IMR-90 (cell line): ENCODE data around the gene PLXNC1. TPM values are rescaled to one million over a fixed set of nuclear protein-coding genes. Genes with fewer than 3 reads are reported as not detected.

Experiments
- ATAC-seq: fragments of 200-7000 bp; cut with Tn5 transposase; 2 replicates; pipeline ENCODE4 v1.9.1; 2020; ENCODE audit warnings: low read depth, mild to moderate bottlenecking, moderate library complexity
- BruUV-seq: library from RNA; stranded (reverse); fragments of 400-500 nt; replicated peaks from 2 replicates; lab custom pipeline; 2021; lab: Mats Ljungman, UMichigan
- CTCF ChIA-PET: fragments of 300-600 bp; formaldehyde crosslinking; extraction: SDS; loops from one replicate; lab custom pipeline; 2021; ENCODE audit warnings: antibody characterized with exemption; lab: Yijun Ruan, JAX
- POLR2A ChIA-PET: fragments of 300-600 bp; sonication (Branson Sonifier 250); formaldehyde crosslinking; loops from one replicate; lab custom pipeline; 2022; ENCODE audit warnings: antibody characterized with exemption; ENCODE audit not compliant: unreplicated experiment; lab: Charles Lee
- DNase-seq: peaks from one replicate; pipeline ENCODE4 v3.0.0; 2013
- H2AFZ ChIP-seq: replicated peaks from 2 replicates; pipeline ENCODE3; 2013; ENCODE audit warnings: low read length, mild to moderate bottlenecking; ENCODE audit not compliant: poor library complexity
- H2AK5ac ChIP-seq: 2 replicates; pipeline ENCODE4 v1.6.1; 2013; ENCODE audit warnings: low read depth, low read length, inconsistent platforms
- H2AK9ac ChIP-seq: replicated peaks from 2 replicates; pipeline ENCODE3; 2013; ENCODE audit warnings: mild to moderate bottlenecking, low read depth, low read length, moderate library complexity; ENCODE audit not compliant: poor library complexity
- H2BK120ac ChIP-seq: 2 replicates; pipeline ENCODE4 v1.6.1; 2013; ENCODE audit warnings: low read depth, low read length, inconsistent platforms
- H2BK15ac ChIP-seq: 3 replicates; pipeline ENCODE4 v1.6.1; 2013; ENCODE audit warnings: low read depth, low read length, inconsistent platforms
- H2BK20ac ChIP-seq: 2 replicates; pipeline ENCODE4 v1.6.1; 2013; ENCODE audit warnings: low read depth, mild to moderate bottlenecking, inconsistent platforms, low read length, moderate library complexity
- H2BK5ac ChIP-seq: 2 replicates; pipeline ENCODE4 v1.6.1; 2013; ENCODE audit warnings: mild to moderate bottlenecking, low read depth, low read length, inconsistent platforms; ENCODE audit not compliant: poor library complexity, severe bottlenecking
- H3K14ac ChIP-seq: replicated peaks from 2 replicates; pipeline ENCODE4 v1.6.1; 2013; ENCODE audit warnings: low read depth, low read length, inconsistent platforms
- H3K18ac ChIP-seq: 2 replicates; pipeline ENCODE4 v1.6.1; 2013; ENCODE audit warnings: low read depth, low read length, control low read depth
- H3K23ac ChIP-seq: 2 replicates; pipeline ENCODE4 v1.6.1; 2013; ENCODE audit warnings: low read depth, low read length, inconsistent platforms
- H3K27ac ChIP-seq: 2 replicates; pipeline ENCODE4 v1.5.1; 2013; ENCODE audit warnings: mild to moderate bottlenecking, control low read depth, low read length; ENCODE audit not compliant: insufficient read depth
- H3K27me3 ChIP-seq: 2 replicates; pipeline ENCODE4 v1.6.1; 2013; ENCODE audit warnings: low read length; ENCODE audit not compliant: control insufficient read depth, insufficient read depth
- H3K36me3 ChIP-seq: 2 replicates; pipeline ENCODE4 v1.6.1; 2013; ENCODE audit warnings: low read length, mixed read lengths; ENCODE audit not compliant: control insufficient read depth, insufficient read depth
- H3K4ac ChIP-seq: 2 replicates; pipeline ENCODE4 v1.6.1; 2013; ENCODE audit warnings: low read depth, low read length, inconsistent platforms
- H3K4me1 ChIP-seq: 2 replicates; pipeline ENCODE4 v1.6.1; 2013; ENCODE audit warnings: low read length, mixed read lengths; ENCODE audit not compliant: control insufficient read depth, insufficient read depth
- H3K4me2 ChIP-seq: 2 replicates; pipeline ENCODE4 v1.6.1; 2013; ENCODE audit warnings: low read depth, mild to moderate bottlenecking, control low read depth, low read length, moderate library complexity
- H3K4me3 ChIP-seq: 2 replicates; pipeline ENCODE4 v1.5.1; 2013; ENCODE audit warnings: low read depth, mild to moderate bottlenecking, control low read depth, low read length, moderate library complexity; ENCODE audit not compliant: insufficient read depth
- H3K56ac ChIP-seq: 2 replicates; pipeline ENCODE4 v1.6.1; 2013; ENCODE audit warnings: low read length, inconsistent platforms; ENCODE audit not compliant: insufficient read depth; ENCODE audit errors: extremely low read depth
- H3K79me1 ChIP-seq, 2 experiments: 2 replicates each; pipeline ENCODE4 v1.6.1; 2013; ENCODE audit warnings: low read length in 2 of 2, inconsistent platforms in 1 of 2, low read depth in 1 of 2
- H3K9ac ChIP-seq: 2 replicates; pipeline ENCODE4 v1.6.1; 2013; ENCODE audit warnings: low read depth, low read length, control low read depth
- H3K9me1 ChIP-seq: 2 replicates; pipeline ENCODE4 v1.6.1; 2013; ENCODE audit warnings: low read length, inconsistent platforms; ENCODE audit not compliant: insufficient read depth
- H3K9me3 ChIP-seq: 2 replicates; pipeline ENCODE4 v1.6.1; 2013; ENCODE audit warnings: low read length; ENCODE audit not compliant: control insufficient read depth, insufficient read depth
- H4K20me1 ChIP-seq: 2 replicates; pipeline ENCODE4 v1.6.1; 2013; ENCODE audit warnings: low read length, inconsistent platforms; ENCODE audit not compliant: insufficient read depth
- H4K5ac ChIP-seq: 2 replicates; pipeline ENCODE4 v1.6.1; 2013; ENCODE audit warnings: mild to moderate bottlenecking, low read depth, low read length, control low read depth
- H4K8ac ChIP-seq, 2 experiments: 2 replicates each; pipeline ENCODE4 v1.6.1; 2013; ENCODE audit warnings: low read depth in 2 of 2, low read length in 2 of 2, control low read depth in 1 of 2, inconsistent platforms in 1 of 2
- H4K91ac ChIP-seq: 2 replicates; pipeline ENCODE4 v1.6.1; 2013; ENCODE audit warnings: low read depth, low read length, inconsistent platforms; ENCODE audit not compliant: insufficient read depth
- BHLHE40 ChIP-seq: fragments of 150-350 bp; IDR thresholded peaks from 2 replicates; pipeline ENCODE4 v1.6.1; 2016; ENCODE audit warnings: mild to moderate bottlenecking, low read depth, low read length
- CEBPB ChIP-seq: IDR thresholded peaks from 2 replicates; pipeline ENCODE4 v1.6.1; 2012; ENCODE audit warnings: low read depth, low read length, improper control_type of control experiment
- CHD1 ChIP-seq: IDR thresholded peaks from 2 replicates; pipeline ENCODE4 v1.6.1; 2012; ENCODE audit warnings: low read depth, low read length, improper control_type of control experiment
- FOS ChIP-seq: fragments of 150-350 bp; IDR thresholded peaks from 2 replicates; pipeline ENCODE4 v1.6.1; 2016; ENCODE audit warnings: low read depth, low read length
- MAFK ChIP-seq: IDR thresholded peaks from 2 replicates; pipeline ENCODE4 v1.6.1; 2012; ENCODE audit warnings: low read depth, low read length, improper control_type of control experiment
- MAZ ChIP-seq: IDR thresholded peaks from 2 replicates; pipeline ENCODE4 v1.6.1; 2012; ENCODE audit warnings: low read depth, mild to moderate bottlenecking, low read length, improper control_type of control experiment, moderate library complexity, borderline replicate concordance
- MXI1 ChIP-seq: IDR thresholded peaks from 2 replicates; pipeline ENCODE4 v1.6.1; 2012; ENCODE audit warnings: low read depth, mild to moderate bottlenecking, low read length, moderate library complexity, borderline replicate concordance
- POLR2A ChIP-seq: IDR thresholded peaks from 2 replicates; pipeline ENCODE4 v1.6.1; 2012; ENCODE audit warnings: mild to moderate bottlenecking, low read depth, low read length
- RAD21 ChIP-seq: IDR thresholded peaks from 2 replicates; pipeline ENCODE4 v1.6.1; 2012; ENCODE audit warnings: low read length, improper control_type of control experiment
- RCOR1 ChIP-seq: IDR thresholded peaks from 2 replicates; pipeline ENCODE4 v1.6.1; 2012; ENCODE audit warnings: mild to moderate bottlenecking, low read length, improper control_type of control experiment; ENCODE audit not compliant: insufficient replicate concordance
- SMC3 ChIP-seq: fragments of 150-350 bp; IDR thresholded peaks from 2 replicates; pipeline ENCODE4 v1.6.1; 2016; ENCODE audit warnings: low read depth, mild to moderate bottlenecking, antibody characterized with exemption, low read length, moderate library complexity
- WGBS, 2 experiments: methylation state at CpG; one replicate each; pipeline versions ENCODE4 v1.1.5 to v1.1.7; 2013; ENCODE audit warnings: missing lambda C conversion rate in 2 of 2; ENCODE audit not compliant: insufficient read length in 1 of 2; ENCODE audit errors: extremely low coverage in 2 of 2; 5-methylcytosine and 5-hydroxymethylcytosine counted together
- dilution Hi-C: fragments of 300-500 bp; cut with HindIII; formaldehyde crosslinking; loops from one replicate; pipeline ENCODE4 v1.14.3; 2018; ENCODE audit warnings: low sequenced_read_pairs; ENCODE audit not compliant: unreplicated experiment
- in situ Hi-C: fragments of 300-500 bp; cut with MboI; formaldehyde crosslinking; loops from 3 replicates; pipeline ENCODE4 v1.14.3; 2019; ENCODE audit warnings: low sequenced_read_pairs, inconsistent platforms, mixed read lengths
- intact Hi-C: fragments of 100-400 bp; cut with micrococcal nuclease; formaldehyde crosslinking; loops from 2 replicates; pipeline ENCODE4 v1.10.0; 2022
- polyA plus RNA-seq, 3 experiments: library from polyadenylated mRNA; depleted of rRNA; stranded (reverse); fragments of >200 nt; gene quantifications; 2 replicates each; pipeline ENCODE4 v1.2.3, GENCODE V29; 2012; ENCODE audit warnings: low replicate concordance in 1 of 3
- total RNA-seq: library from RNA; depleted of rRNA; stranded (reverse); fragments of >200 nt; gene quantifications from 2 replicates; pipeline ENCODE4 v1.2.3, GENCODE V29; 2012
- TF ChIP-seq, protein P1 (sequence below): conservative IDR thresholded peaks from 2 replicates; pipeline ENCODE4 v1.5.1; 2012; ENCODE audit warnings: mild to moderate bottlenecking, low read depth, low read length, improper control_type of control experiment
- TF ChIP-seq, protein P2 (sequence below): fragments of 150-350 bp; IDR thresholded peaks from 2 replicates; pipeline ENCODE4 v1.6.1; 2017; ENCODE audit warnings: mild to moderate bottlenecking, antibody characterized with exemption, low read length, low read depth
- TF ChIP-seq, protein P3 (sequence below): fragments of 150-350 bp; IDR thresholded peaks from 2 replicates; pipeline ENCODE4 v1.6.1; 2016; ENCODE audit warnings: low read depth, mild to moderate bottlenecking, low read length, moderate library complexity, borderline replicate concordance

The PLXNC1 gene
- total and polyA plus RNA-seq, 2 of the 4 experiments (the other 2 are of a cell fraction), result 1.0 to 1.6 TPM

DNA sequence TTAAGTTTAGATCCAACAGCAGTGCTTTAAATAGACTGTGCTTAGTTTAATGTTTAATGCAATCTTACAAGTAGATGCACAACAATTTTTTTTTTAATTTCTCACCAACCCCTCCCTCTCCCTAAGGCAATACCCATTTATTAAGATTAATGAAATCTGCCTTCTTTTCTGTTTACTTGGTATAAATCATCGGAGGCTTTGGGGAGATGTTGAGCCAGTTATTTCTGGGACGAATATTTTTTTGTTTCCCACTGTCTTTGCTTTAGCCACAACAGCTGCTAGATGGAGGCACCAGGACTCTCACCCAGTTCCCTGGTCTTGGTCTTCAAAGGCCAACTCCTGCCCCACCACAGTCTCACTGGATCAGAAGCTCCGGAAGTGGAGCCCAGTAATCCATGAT lies 113.4 kb downstream of the PLXNC1 start:
- H3K14ac ChIP-seq, result peak overlapping the region; percentile 81
- H3K4me2 ChIP-seq, result peak overlapping the region; percentile 61
- peak overlapping the region; percentile 77 for H2BK20ac ChIP-seq
- ChIA-PET CTCF (interaction anchor here (1.0 kb wide), 1 partner anchor 53 kb away, joined by 3 read pairs; no protein-coding TSS in a partner anchor), POLR2A (interaction anchor here (1.4 kb wide), 1 partner anchor 89 kb away, joined by 4 read pairs; no protein-coding TSS in a partner anchor)
- no TSS peak for BruUV-seq
- peak overlapping the region; percentile 67 for H4K5ac ChIP-seq
- peak overlapping the region; percentile 74 for H3K4ac ChIP-seq
- H2BK5ac ChIP-seq, result peak overlapping the region; percentile 29
- TF ChIP-seq MAZ (no peak), MAFK (no peak), CEBPB (no peak), POLR2A (no peak), RAD21 (no peak), BHLHE40 (no peak), SMC3 (no peak), RCOR1 (no peak), CHD1 (no peak), MXI1 (no peak), FOS (no peak)
- TF ChIP-seq, protein P1, sequence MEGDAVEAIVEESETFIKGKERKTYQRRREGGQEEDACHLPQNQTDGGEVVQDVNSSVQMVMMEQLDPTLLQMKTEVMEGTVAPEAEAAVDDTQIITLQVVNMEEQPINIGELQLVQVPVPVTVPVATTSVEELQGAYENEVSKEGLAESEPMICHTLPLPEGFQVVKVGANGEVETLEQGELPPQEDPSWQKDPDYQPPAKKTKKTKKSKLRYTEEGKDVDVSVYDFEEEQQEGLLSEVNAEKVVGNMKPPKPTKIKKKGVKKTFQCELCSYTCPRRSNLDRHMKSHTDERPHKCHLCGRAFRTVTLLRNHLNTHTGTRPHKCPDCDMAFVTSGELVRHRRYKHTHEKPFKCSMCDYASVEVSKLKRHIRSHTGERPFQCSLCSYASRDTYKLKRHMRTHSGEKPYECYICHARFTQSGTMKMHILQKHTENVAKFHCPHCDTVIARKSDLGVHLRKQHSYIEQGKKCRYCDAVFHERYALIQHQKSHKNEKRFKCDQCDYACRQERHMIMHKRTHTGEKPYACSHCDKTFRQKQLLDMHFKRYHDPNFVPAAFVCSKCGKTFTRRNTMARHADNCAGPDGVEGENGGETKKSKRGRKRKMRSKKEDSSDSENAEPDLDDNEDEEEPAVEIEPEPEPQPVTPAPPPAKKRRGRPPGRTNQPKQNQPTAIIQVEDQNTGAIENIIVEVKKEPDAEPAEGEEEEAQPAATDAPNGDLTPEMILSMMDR, result no peak
- TF ChIP-seq, protein P2, sequence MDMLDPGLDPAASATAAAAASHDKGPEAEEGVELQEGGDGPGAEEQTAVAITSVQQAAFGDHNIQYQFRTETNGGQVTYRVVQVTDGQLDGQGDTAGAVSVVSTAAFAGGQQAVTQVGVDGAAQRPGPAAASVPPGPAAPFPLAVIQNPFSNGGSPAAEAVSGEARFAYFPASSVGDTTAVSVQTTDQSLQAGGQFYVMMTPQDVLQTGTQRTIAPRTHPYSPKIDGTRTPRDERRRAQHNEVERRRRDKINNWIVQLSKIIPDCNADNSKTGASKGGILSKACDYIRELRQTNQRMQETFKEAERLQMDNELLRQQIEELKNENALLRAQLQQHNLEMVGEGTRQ, result no peak
- TF ChIP-seq, protein P3, sequence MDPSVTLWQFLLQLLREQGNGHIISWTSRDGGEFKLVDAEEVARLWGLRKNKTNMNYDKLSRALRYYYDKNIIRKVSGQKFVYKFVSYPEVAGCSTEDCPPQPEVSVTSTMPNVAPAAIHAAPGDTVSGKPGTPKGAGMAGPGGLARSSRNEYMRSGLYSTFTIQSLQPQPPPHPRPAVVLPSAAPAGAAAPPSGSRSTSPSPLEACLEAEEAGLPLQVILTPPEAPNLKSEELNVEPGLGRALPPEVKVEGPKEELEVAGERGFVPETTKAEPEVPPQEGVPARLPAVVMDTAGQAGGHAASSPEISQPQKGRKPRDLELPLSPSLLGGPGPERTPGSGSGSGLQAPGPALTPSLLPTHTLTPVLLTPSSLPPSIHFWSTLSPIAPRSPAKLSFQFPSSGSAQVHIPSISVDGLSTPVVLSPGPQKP, result no peak
- no CpG with 5 or more reads among the region's 3 CpGs for WGBS, 2 experiments
- no peaks in the 10 kb centered on the region for H3K79me1 ChIP-seq
- H3K9ac ChIP-seq, result peak overlapping the region; percentile 8
- H3K27ac ChIP-seq, result peak overlapping the region; percentile 88
- peaks cover 2% of the 10 kb centered on the region; the same call in 1 of the 2 replicates for H3K9me1 ChIP-seq
- peak overlapping the region; percentile 93 for H2AFZ ChIP-seq
- peak overlapping the region; percentile 51 for H3K4me3 ChIP-seq
- no peaks in the 10 kb centered on the region for H3K36me3 ChIP-seq
- H2AK5ac ChIP-seq, result no peak overlapping the region
- H2BK15ac ChIP-seq, result peak overlapping the region; percentile 7; the same call in 2 of the 3 replicates
- H3K18ac ChIP-seq, result peak overlapping the region; percentile 70
- no peaks in the 10 kb centered on the region for H4K20me1 ChIP-seq
- H3K9me3 ChIP-seq, result no peaks in the 10 kb centered on the region
- intact Hi-C loops, result no loop called here
- H4K8ac ChIP-seq, result peak overlapping the region; percentile 82 to 99
- peak overlapping the region; percentile 17; the same call in 1 of the 2 replicates for H3K56ac ChIP-seq
- H3K23ac ChIP-seq, result 0 out of 2 replicates have a peak overlapping the region, but pooled peaks have one; percentile 5
- peak overlapping the region; percentile 40 for H4K91ac ChIP-seq
- H3K4me1 ChIP-seq, result peaks cover 8% of the 10 kb centered on the region
- ATAC-seq (no peak), DNase-seq (no peak)
- dilution Hi-C loops, result no loop called here
- no peaks in the 10 kb centered on the region for H3K27me3 ChIP-seq
- peak overlapping the region; percentile 30 for H2BK120ac ChIP-seq
- H2AK9ac ChIP-seq, result no peak overlapping the region
- in situ Hi-C loops, result no loop called here
